Measurements from ENCODE around the gene TMEM256.
"Not testable (repeated sequence)": the region's sequence is repeated elsewhere in the genome, so short reads cannot be mapped to it uniquely, and the experiment has no call there.

The TMEM256 gene

DNA sequence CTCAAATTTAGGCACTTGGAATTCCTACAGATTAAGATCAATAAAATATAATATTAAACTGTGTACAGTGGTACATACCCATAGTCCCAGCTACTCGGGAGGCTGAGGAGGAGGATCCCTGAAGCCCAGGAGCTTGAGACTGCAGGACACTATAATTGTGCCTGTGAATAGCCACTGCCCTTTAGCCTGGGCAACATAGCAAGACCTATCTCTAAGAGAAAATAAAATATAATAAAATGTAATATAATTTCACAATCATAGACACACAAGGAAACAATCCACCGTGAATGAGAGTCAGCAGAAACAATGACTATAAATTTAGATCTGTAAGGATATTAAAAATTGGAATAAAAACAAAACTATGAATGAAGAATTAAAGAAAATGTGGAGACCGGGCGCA lies 33.0 kb downstream of the TMEM256 start:
- DNase-seq (ENCODE audit: insufficient read length, low spot score) (no peak), FAIRE-seq (no peak)
- TF ChIP-seq POLR2A (IDR thresholded peaks at IDR 0.05; ENCODE audit: low read depth, low read length), result no peak

DNA sequence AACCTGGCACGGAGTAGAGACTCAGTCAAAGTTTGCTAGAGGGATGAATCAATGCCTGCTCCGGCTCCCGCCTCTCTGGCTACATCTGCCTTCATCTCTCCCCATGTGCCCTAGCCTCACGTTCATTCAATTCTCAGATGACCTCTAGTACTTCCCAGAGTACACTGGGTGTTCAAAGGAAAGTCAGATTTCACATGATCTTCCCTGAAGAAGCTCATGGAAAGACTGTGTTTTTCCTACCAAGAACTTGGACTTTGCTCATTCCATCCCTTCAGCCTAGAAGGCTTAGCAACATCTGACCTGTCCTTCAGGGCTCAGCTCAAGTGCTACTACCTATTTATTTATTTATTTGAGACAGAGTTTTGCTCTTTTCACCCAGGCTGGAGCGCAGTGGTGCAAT lies 34.1 kb downstream of the TMEM256 start:
- no peak for FAIRE-seq
- TF ChIP-seq POLR2A (IDR thresholded peaks at IDR 0.05; ENCODE audit: low read depth, low read length), result no peak

DNA sequence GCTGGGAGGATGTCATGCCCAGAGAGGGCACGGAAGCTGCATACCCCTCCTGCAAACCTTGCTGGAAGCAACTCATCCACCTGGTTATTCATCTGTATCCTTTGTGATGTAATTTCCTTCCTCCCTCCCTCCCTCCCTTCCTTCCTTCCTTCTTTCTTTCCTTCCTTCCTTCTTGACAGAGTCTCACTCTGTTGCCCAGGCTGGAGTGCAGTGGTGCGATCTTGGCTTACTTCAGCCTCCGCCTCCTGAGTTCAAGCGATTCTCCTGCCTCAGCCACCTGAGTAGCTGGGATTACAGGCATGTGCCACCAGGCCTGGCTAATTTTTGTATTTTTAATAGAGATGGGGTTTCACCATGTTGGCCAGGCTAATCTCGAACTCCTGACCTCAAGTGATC lies 35.3 kb downstream of the TMEM256 start:
- FAIRE-seq; DNase-seq (ENCODE audit: insufficient read length, low spot score): not testable (repeated sequence)

More for the DNA sequence above, 34.1 kb downstream of the TMEM256 start:
- no peak for DNase-seq (ENCODE audit: insufficient read length, low spot score)

DNA sequence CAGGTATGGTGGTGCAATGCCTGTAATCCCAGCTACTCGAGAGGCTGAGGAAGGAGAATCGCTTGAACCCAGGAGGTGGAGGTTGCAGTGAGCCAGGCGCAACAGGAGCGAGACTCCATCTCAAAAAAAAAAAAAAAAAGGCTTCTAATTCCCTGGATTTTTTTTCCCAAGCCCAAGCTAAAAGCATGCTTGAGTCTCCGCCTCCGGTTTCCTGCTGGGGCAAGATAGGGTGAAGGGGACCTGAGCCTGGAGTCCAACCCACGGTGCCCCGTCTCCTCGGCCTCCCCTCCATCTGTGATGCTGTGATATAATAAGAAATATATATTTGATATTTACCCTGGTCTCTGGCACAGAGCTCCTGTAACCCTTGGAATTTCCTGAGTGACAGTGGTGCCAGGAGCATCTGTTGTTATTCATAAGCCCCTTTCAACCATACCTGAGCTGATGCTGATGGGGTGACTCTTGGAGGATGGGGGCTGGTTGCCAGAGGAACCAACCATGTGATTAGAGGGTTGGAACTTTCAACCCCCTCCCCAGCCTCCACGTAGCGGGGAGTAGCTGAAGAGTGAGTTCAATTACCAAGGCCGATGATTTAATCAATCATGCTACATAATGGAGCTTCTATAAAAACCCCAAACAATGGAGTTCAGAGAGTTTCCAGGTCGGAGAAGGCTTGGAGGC lies 35.8 kb downstream of the TMEM256 start:
- TF ChIP-seq POLR2A (IDR thresholded peaks at IDR 0.05; ENCODE audit: low read depth, low read length), result no peak
- DNase-seq (ENCODE audit: insufficient read length, low spot score) (no peak), FAIRE-seq (no peak)

DNA sequence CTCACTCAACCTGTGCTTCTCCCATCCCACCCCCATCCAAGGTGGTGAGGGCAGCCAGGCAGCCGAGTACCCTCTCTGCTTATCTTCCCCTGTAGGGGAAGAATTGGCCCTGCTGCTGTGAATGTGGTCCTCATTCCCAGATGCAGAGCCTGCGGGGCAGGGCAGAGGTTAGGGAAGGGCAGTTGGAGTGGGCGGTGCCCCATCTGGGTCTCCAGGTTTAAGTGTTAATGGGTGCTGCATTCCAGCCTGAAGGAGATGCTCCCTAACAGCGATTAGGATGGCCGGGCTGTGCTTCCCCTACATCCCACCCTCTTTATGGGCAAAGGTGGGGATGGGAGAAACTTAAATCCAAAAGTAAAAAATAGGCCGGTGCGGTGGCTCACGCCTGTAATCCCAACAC lies 36.8 kb downstream of the TMEM256 start:
- DNase-seq (ENCODE audit: insufficient read length, low spot score) (no peak), FAIRE-seq (no peak)
- no peak for TF ChIP-seq POLR2A (IDR thresholded peaks at IDR 0.05; ENCODE audit: low read depth, low read length)

DNA sequence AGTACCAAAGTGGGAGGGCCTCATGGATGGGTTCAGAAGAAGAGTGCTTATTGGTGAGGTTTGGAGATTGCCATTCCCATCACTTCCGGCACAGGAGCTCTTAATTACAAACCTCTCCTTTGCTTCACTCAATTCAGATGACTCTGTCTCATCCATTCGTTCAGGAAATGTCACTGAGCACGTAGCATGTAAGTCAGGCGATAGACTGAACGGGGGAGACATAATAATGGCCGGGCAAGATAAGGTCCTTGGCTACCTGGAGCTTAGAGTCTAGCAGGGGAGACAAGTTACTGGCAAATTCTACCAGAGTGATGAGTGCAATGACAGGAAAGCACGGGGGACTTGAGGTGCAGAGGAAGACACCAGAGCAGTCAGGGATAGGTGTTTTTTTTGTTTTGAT lies 37.9 kb downstream of the TMEM256 start:
- not testable (repeated sequence) for DNase-seq (ENCODE audit: insufficient read length, low spot score); FAIRE-seq

GRCh38 chr17:7363311-7363710 lies 40.6 kb downstream of the TMEM256 start:
- DNase-seq (ENCODE audit: insufficient read length, low spot score), result peak; percentile 68
- no peak for TF ChIP-seq POLR2A (IDR thresholded peaks at IDR 0.05; ENCODE audit: low read depth, low read length)
- FAIRE-seq, result no peak

GRCh38 chr17:7361906-7362305 lies 42.0 kb downstream of the TMEM256 start:
- DNase-seq (ENCODE audit: insufficient read length, low spot score), result no peak
- FAIRE-seq, result no peak
- no peak for TF ChIP-seq POLR2A (IDR thresholded peaks at IDR 0.05; ENCODE audit: low read depth, low read length)

DNA sequence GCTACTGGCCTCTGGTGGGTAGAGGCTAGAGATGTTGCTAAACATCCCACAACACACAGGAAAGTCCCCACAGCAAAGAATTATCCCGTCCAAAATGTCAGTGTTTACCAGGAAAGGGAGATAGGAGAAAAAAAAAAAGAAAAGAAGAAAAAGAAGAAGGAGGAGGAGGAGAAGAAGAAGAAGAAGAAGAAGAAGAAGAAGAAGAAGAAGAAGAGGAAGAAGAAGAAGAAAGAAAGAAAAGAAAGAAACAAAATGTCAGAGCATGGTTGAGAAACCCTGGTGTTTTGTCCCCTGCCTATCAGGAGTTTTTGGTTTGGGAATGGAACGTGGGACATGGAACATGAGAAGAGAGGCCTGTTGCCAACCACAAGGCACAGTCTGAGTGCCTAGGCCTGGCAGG lies 46.5 kb downstream of the TMEM256 start:
- no peak for TF ChIP-seq POLR2A (IDR thresholded peaks at IDR 0.05; ENCODE audit: low read depth, low read length)

GRCh38 chr17:7356756-7357155 lies 47.1 kb downstream of the TMEM256 start:
- no peak for DNase-seq (ENCODE audit: insufficient read length, low spot score)
- FAIRE-seq, result no peak
- no peak for TF ChIP-seq POLR2A (IDR thresholded peaks at IDR 0.05; ENCODE audit: low read depth, low read length)

More for the DNA sequence above, 46.5 kb downstream of the TMEM256 start:
- FAIRE-seq, result no peak
- DNase-seq (ENCODE audit: insufficient read length, low spot score), result no peak

DNA sequence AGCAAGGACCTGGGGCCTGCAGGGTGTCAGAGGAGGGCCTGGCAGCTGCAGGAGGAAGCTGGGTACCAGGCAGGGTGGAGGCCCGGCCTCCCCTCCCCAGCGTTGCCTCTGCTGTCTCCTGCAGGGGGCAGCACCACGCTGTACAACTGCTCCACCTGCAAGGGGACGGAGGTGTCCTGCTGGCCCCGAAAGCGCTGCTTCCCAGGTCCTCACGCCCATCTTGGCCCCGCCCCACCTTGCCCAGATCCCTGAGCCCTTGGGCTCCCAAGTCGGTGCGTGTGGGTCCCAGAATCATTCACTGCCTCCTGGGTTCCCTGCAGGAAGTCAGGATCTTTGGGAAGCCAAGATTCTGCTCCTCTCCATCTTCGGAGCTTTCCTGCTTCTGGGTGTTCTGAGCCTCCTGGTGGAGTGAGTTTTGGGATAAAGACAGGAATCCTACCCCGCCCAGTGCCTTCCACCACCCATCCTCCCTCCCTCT lies 47.8 kb downstream of the TMEM256 start:
- no peak for TF ChIP-seq POLR2A (IDR thresholded peaks at IDR 0.05; ENCODE audit: low read depth, low read length)
- DNase-seq (ENCODE audit: insufficient read length, low spot score) (peak; percentile 84), FAIRE-seq (peak; percentile 58)

DNA sequence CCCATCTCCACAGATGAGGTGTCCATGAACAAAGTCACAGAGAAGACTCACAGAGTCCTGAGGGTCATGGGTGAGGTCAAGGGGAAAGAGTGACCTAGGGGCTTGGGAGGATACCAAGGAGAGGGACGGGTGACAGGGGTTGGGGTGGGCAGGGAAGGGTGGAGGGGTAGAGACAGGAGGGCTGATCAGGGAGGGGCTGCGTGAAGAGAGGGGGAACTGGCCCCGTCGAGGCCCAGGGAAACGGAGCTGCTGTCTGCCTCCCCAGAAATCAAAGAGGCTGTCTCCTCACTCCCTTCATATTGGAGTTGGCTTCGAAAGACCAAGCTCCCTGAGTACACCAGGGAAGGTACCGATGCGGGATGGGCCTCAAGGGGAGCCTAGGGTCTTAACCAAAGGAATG lies 48.3 kb downstream of the TMEM256 start:
- no peak for DNase-seq (ENCODE audit: insufficient read length, low spot score)
- FAIRE-seq, result no peak
- TF ChIP-seq POLR2A (IDR thresholded peaks at IDR 0.05; ENCODE audit: low read depth, low read length), result no peak

- FAIRE-seq (no peak), DNase-seq (ENCODE audit: insufficient read length, low spot score) (no peak)
- no peak for TF ChIP-seq POLR2A (IDR thresholded peaks at IDR 0.05; ENCODE audit: low read depth, low read length)
These were observed 48.8 kb downstream of the TMEM256 start, which contains the start of gene TMEM95 for GRCh38 chr17:7355053-7355452. TSS of gene TMEM95 (plus strand) at chr17:7355156. CDS start at chr17:7355205, 49 bp downstream.

DNA sequence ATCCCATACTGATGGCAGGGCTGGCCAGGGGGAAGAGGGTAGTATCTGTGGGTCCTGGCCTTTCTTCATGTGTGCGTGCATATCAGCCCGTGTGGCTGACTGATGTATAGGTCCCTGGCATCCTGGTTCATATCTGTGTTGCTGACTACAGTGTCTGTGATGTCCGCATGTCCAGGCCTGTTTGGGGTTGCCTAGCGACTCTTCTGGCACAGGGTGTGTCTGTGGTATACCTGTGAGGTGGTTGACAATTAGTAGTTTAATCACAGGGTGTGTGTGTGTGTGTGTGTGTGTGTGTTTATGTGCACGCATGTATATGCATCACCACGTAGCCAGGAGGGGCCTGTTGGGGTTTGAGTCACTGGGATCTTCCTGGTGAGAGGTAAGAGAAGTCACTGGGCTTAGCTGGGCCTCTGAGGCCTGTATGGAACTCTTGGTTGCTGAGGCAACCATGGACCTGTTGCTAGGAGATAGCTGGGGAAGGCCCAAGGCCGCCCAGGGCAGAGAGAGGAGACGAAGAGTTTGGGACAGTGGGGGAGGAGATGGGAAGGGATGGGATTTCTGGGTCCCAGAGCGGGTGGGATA lies 49.5 kb downstream of the TMEM256 start:
- TF ChIP-seq POLR2A (IDR thresholded peaks at IDR 0.05; ENCODE audit: low read depth, low read length), result no peak
- DNase-seq (ENCODE audit: insufficient read length, low spot score) (peak; percentile 50), FAIRE-seq (no peak)
